K562 treated with DMSO at 1 percent for 12 hours (cell line): ENCODE measurements around the gene LONRF2. TPM values are rescaled to one million over a fixed set of nuclear protein-coding genes. Genes with fewer than 3 reads are reported as not detected.

Source experiments
- total RNA-seq: library from RNA; unstranded; fragments of 300-600 nt; gene quantifications from 2 replicates; pipeline ENCODE4 v1.2.3, GENCODE V29; 2022; ENCODE audit not compliant: insufficient read depth

Gene LONRF2
- 0.58 and 2.3 TPM in 2 replicates for total RNA-seq

DNA sequence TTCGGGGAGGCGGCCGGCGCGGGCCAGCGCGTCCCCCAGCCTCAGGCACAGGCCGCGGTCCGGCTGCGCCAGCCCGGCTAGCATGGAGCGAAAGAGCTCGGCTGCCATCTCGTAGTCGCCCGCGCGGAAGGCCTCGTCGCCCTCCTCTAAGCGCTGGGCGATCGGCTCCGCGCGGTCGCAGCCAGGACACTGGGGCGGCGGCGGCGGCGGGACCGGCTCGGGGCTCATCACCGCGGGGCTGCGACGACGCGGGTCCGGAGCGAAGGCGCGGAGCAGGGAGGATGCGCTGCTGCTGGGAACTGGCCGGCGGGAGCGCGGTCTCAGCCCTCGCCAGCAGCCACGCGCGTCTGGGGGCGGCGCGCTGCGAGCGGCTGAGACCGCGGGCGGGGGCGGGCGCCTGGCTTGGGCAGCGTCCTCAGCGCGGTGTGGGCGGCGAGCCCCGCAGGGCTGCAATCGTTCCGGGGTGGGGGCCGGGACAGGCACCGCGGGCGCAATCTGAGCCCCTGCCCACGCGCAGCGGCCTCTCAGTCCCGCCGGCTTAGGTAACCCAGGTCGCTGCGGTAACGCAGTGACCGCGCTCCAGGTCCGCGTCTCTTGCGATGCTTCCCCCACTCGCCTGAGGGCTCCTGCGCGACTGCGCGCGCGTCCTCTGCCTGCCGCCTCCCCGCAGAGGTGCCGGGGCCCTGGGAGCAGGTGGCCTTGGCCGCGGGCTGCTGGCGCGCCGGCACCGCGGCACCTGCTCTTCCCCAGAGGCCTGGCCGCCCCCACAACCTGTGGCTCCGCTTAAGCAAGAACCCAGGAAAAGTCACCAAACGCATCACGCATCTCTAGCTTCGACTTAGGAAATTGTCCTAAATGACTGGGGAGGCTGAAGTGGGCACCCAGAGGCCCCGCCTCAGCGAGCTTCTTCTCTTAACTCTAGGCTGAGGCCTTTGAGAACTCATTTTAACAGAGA is at the start of gene LONRF2:
LONRF2 (minus strand) TSS at position 636 of the 955 bp plus-strand sequence; CDS start at position 228, 408 bp downstream.

Other genes starting within 250 kb of the LONRF2 start
- not detected in 2 replicates for gene AFF3, start 179.9 kb downstream of the LONRF2 start, total RNA-seq
- gene CHST10, start 95.2 kb upstream of the LONRF2 start, total RNA-seq, result 8.3 and 14.6 TPM in 2 replicates
- gene NMS, start 148.0 kb upstream of the LONRF2 start, total RNA-seq, result not detected in 2 replicates
- 15.1 and 16.0 TPM in 2 replicates for gene PDCL3, start 240.5 kb upstream of the LONRF2 start, total RNA-seq